H1 (cell line): ENCODE results near the gene WDR77. TPM values are rescaled to one million over a fixed set of nuclear protein-coding genes. Genes with fewer than 3 reads are reported as not detected.

Source experiments
- SIN3A ChIP-seq, 2 experiments: IDR thresholded peaks in 1 of 2; conservative IDR thresholded peaks in 1 of 2; 2 replicates each; pipeline ENCODE4 v1.6.1; 2011 to 2012; ENCODE audit warnings: low read length in 2 of 2, improper control_type of control experiment in 1 of 2, low read depth in 1 of 2, mild to moderate bottlenecking in 1 of 2
- SIRT6 ChIP-seq: IDR thresholded peaks from one replicate; pipeline ENCODE4 v1.7.1; 2012; ENCODE audit warnings: low read length, inconsistent platforms
- SP4 ChIP-seq: IDR thresholded peaks from 2 replicates; pipeline ENCODE4 v1.6.1; 2012; ENCODE audit warnings: low read length, inconsistent platforms
- TCF12 ChIP-seq: IDR thresholded peaks from 2 replicates; pipeline ENCODE4 v1.6.1; 2011; ENCODE audit warnings: low read depth, mild to moderate bottlenecking, low read length
- polyA plus RNA-seq, 7 experiments: library from polyadenylated mRNA; depleted of rRNA in 3 of 7; stranded (reverse) in 5 of 7; unstranded in 2 of 7; fragments of >200 nt in 5 of 7; fragments of 200-250 nt in 2 of 7; gene quantifications; 1 replicate in 5 of 7; 2 replicates in 1 of 7; 4 replicates in 1 of 7; pipeline versions ENCODE4 v1.2.1 to v1.2.3, GENCODE V29; 2011 to 2013; ENCODE audit warnings: missing spikeins in 2 of 7, mixed read lengths in 2 of 7
- total RNA-seq: library from RNA; stranded (reverse); fragmentation: NEBNext Ultra II Directional; extraction: Animal tissue kit (Norgen Biotek cat#: 25700); gene quantifications from 2 replicates; pipeline ENCODE4 v1.2.1, GENCODE V29; 2021
- TF ChIP-seq, protein P1 (sequence below): IDR thresholded peaks from 2 replicates; pipeline ENCODE4 v1.6.1; 2012; ENCODE audit warnings: inconsistent platforms

WDR77 gene
- total and polyA plus RNA-seq, 2 of the 8 experiments (the other 6 are each of a cell fraction or from before 2014, with no cell fraction given) = 66.0 to 156 TPM

DNA sequence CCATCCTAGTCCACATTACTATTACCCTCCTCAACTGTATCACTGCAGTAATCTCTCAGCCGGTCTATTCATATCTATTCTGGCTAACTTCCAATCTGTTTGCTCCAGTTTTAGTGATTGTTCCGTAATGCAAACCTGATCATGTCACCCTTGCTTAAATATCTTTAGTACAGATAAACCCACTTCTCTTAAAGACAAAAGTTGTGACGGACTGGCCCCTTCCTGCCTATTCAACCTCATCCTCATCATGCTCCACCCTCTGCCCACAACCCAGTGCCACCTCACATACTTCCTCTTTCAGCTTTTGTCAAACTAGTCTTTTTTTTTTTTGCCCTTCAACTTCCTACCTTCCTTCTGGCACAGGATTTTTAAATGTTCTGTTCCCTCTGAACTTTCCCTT lies 22.0 kb upstream of the WDR77 start (continued):
- TF ChIP-seq, protein P1, sequence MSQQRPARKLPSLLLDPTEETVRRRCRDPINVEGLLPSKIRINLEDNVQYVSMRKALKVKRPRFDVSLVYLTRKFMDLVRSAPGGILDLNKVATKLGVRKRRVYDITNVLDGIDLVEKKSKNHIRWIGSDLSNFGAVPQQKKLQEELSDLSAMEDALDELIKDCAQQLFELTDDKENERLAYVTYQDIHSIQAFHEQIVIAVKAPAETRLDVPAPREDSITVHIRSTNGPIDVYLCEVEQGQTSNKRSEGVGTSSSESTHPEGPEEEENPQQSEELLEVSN = no peak
- no peak for TF ChIP-seq SIN3A (conservative IDR thresholded peaks at IDR 0.05 in 1 of 2, IDR thresholded peaks at IDR 0.05 in 1 of 2; ENCODE audit: low read depth in 1 of 2, low read length in 2 of 2)
- no peak for TF ChIP-seq TCF12
- TF ChIP-seq SIRT6 = no peak
- TF ChIP-seq SP4 = no peak
